ENCODE results near the gene WSB1. TPM values are rescaled to one million over a fixed set of nuclear protein-coding genes. Genes with fewer than 3 reads are reported as not detected.

The WSB1 gene
- total RNA-seq, 2 donors from 2014 or later = 214 to 284 TPM

GRCh38 chr17:27332485-27333409 is 38.8 kb downstream of the WSB1 start:
- Histone ChIP-seq H3K9me3 (no peaks in the 10 kb centered on the region), H3K27me3 (replicated peaks; ENCODE audit: insufficient read depth) (no peaks in the 10 kb centered on the region), H3K27ac (peak overlapping the region; percentile 84 to 97), H3K36me3 (no peaks in the 10 kb centered on the region), H3K4me3 (peak overlapping the region; percentile 64), H3K4me1 (ENCODE audit: control insufficient read depth in 1 of 2, low read depth in 2 of 2) (peaks cover 10 to 21% of the 10 kb centered on the region in 2 donors)
- TF ChIP-seq CTCF (IDR thresholded peaks at IDR 0.05) = peak; percentile 77
- ATAC-seq (ENCODE audit: insufficient number of reproducible peaks, low FRiP score, low read depth) = peak; percentile 97
- DNase-seq (ENCODE audit: low spot score) = peak; percentile 96

GRCh38 chr17:27333410-27333980 is 39.6 kb downstream of the WSB1 start:
- no peak for TF ChIP-seq CTCF (IDR thresholded peaks at IDR 0.05)
- Histone ChIP-seq H3K27me3 (replicated peaks; ENCODE audit: insufficient read depth) (no peaks in the 10 kb centered on the region), H3K4me3 (peak overlapping the region; percentile 64), H3K27ac (peak overlapping the region; percentile 84 to 97), H3K4me1 (ENCODE audit: control insufficient read depth in 1 of 2, low read depth in 2 of 2) (peaks cover 10 to 21% of the 10 kb centered on the region in 2 donors), H3K36me3 (no peaks in the 10 kb centered on the region), H3K9me3 (no peaks in the 10 kb centered on the region)
- DNase-seq (ENCODE audit: low spot score) (no peak), ATAC-seq (ENCODE audit: insufficient number of reproducible peaks, low FRiP score, low read depth) (no peak)

- Histone ChIP-seq H3K27ac (no peak overlapping the region), H3K36me3 (no peaks in the 10 kb centered on the region), H3K27me3 (replicated peaks; ENCODE audit: insufficient read depth) (no peaks in the 10 kb centered on the region), H3K4me1 (ENCODE audit: control insufficient read depth in 1 of 2, low read depth in 2 of 2) (peaks cover 14 to 21% of the 10 kb centered on the region in 2 donors), H3K9me3 (no peaks in the 10 kb centered on the region), H3K4me3 (no peak overlapping the region)
- DNase-seq (ENCODE audit: low spot score) (no peak), ATAC-seq (ENCODE audit: insufficient number of reproducible peaks, low FRiP score, low read depth) (no peak)
- no peak for TF ChIP-seq CTCF (IDR thresholded peaks at IDR 0.05)
These were observed 42.3 kb downstream of the WSB1 start for GRCh38 chr17:27336184-27336583.

- no peak overlapping the region for H3K4me3 ChIP-seq
- H3K36me3 ChIP-seq = no peaks in the 10 kb centered on the region
- no peaks in the 10 kb centered on the region for H3K27me3 ChIP-seq (replicated peaks; ENCODE audit: insufficient read depth)
- no peak overlapping the region for H3K27ac ChIP-seq
- ATAC-seq (ENCODE audit: insufficient number of reproducible peaks, low FRiP score, low read depth) = no peak
- H3K4me1 ChIP-seq (ENCODE audit: control insufficient read depth in 1 of 2, low read depth in 2 of 2) = peaks cover 9% of the 10 kb centered on the region in 2 donors
- no peak for TF ChIP-seq CTCF (IDR thresholded peaks at IDR 0.05)
- no peaks in the 10 kb centered on the region for H3K9me3 ChIP-seq
- no peak for DNase-seq (ENCODE audit: low spot score)
These were observed 44.6 kb downstream of the WSB1 start for GRCh38 chr17:27338536-27338985.

GRCh38 chr17:27339198-27339835 is 45.4 kb downstream of the WSB1 start:
- H3K4me1 ChIP-seq (ENCODE audit: control insufficient read depth in 1 of 2, low read depth in 2 of 2) = peaks cover 2 to 3% of the 10 kb centered on the region in 2 donors
- TF ChIP-seq CTCF (IDR thresholded peaks at IDR 0.05) = no peak
- H3K4me3 ChIP-seq = no peak overlapping the region
- H3K9me3 ChIP-seq = no peaks in the 10 kb centered on the region
- H3K27ac ChIP-seq = no peak overlapping the region
- H3K27me3 ChIP-seq (replicated peaks; ENCODE audit: insufficient read depth) = no peaks in the 10 kb centered on the region
- no peak for ATAC-seq (ENCODE audit: insufficient number of reproducible peaks, low FRiP score, low read depth)
- DNase-seq (ENCODE audit: low spot score) = no peak
- H3K36me3 ChIP-seq = no peaks in the 10 kb centered on the region
